Breast epithelium (tissue), 4 donors: ENCODE results near the gene IRF2BPL. TPM values are rescaled to one million over a fixed set of nuclear protein-coding genes. Genes with fewer than 3 reads are reported as not detected.

Experiments used
- DNase-seq, 2 donors: peaks; one replicate each; pipeline ENCODE4 v3.0.0-alpha.2; 2019; ENCODE audit warnings: low spot score in 2 of 2
- H3K27ac ChIP-seq, 2 donors: fragments of 200-600 bp; sonication (generic) in 1 of 2; one replicate each; pipeline ENCODE4 v1.5.1; 2016 to 2019; ENCODE audit warnings: mild to moderate bottlenecking in 1 of 2
- H3K27me3 ChIP-seq, 2 donors: fragments of 200-600 bp; sonication (generic) in 1 of 2; one replicate each; pipeline versions ENCODE4 v1.5.1 to v1.6.0; 2017 to 2019; ENCODE audit warnings: control low read depth in 1 of 2, mild to moderate bottlenecking in 1 of 2
- H3K36me3 ChIP-seq: fragments of 200-600 bp; one replicate; pipeline ENCODE4 v1.5.1; 2019
- H3K4me1 ChIP-seq, 2 donors: fragments of 200-600 bp; sonication (generic); one replicate each; pipeline ENCODE4 v1.5.1; 2016 to 2019; ENCODE audit warnings: control low read depth in 1 of 2
- H3K4me3 ChIP-seq, 3 donors: fragments of 200-600 bp; sonication (generic); 1 replicate in 2 of 3; 2 replicates in 1 of 3; pipeline ENCODE4 v1.5.1; 2016 to 2019; ENCODE audit warnings: mild to moderate bottlenecking in 3 of 3, moderate library complexity in 2 of 3
- H3K9me3 ChIP-seq, 2 donors: fragments of 200-600 bp; sonication (generic) in 1 of 2; one replicate each; pipeline ENCODE4 v1.5.1; 2016 to 2019; ENCODE audit warnings: control low read depth in 1 of 2
- CTCF ChIP-seq, 3 donors: fragments of 450-650 bp; IDR thresholded peaks; one replicate each; pipeline ENCODE4 v1.5.1; 2016 to 2017; ENCODE audit warnings: antibody characterized with exemption in 3 of 3, mild to moderate bottlenecking in 3 of 3, moderate library complexity in 3 of 3
- POLR2A ChIP-seq: fragments of 450-650 bp; IDR thresholded peaks from one replicate; pipeline ENCODE4 v1.6.1; 2016; ENCODE audit warnings: antibody characterized with exemption, mild to moderate bottlenecking, moderate library complexity
- POLR2AphosphoS5 ChIP-seq, 3 donors: sonication (generic); formaldehyde crosslinking; IDR thresholded peaks; one replicate each; pipeline ENCODE4 v1.6.1; 2017; ENCODE audit warnings: antibody characterized with exemption in 3 of 3
- intact Hi-C: fragments of 100-400 bp; cut with DNase I; formaldehyde crosslinking; loops from one replicate; pipeline ENCODE4 v1.15.1; 2023; ENCODE audit warnings: low total_unique reads
- total RNA-seq, 3 donors: library from RNA; depleted of rRNA; stranded (reverse); fragments of >200 nt; gene quantifications; one replicate each; pipeline ENCODE4 v1.1.0, GENCODE V29; 2016

The IRF2BPL gene
- total RNA-seq, 3 donors from 2014 or later: 39.5 to 76.5 (median 47.2) TPM

- DNase-seq: peak in 1 of 2 donors; percentile 61
- intact Hi-C loops: no loop called here
- Histone ChIP-seq H3K36me3 (no peaks in the 10 kb centered on the region), H3K4me1 (peaks cover 0 to 8% of the 10 kb centered on the region in 2 donors), H3K27ac (peak overlapping the region; percentile 67 to 93), H3K9me3 (no peaks in the 10 kb centered on the region), H3K27me3 (no peaks in the 10 kb centered on the region), H3K4me3 (no peak overlapping the region)
- TF ChIP-seq POLR2A: no peak
- TF ChIP-seq POLR2AphosphoS5 (IDR thresholded peaks at IDR 0.05): peak in 2 of 3 donors; percentile 13 to 68
Measured at GRCh38 chr14:76977793-76978720, 50.5 kb downstream of the IRF2BPL start.

- TF ChIP-seq POLR2AphosphoS5 (IDR thresholded peaks at IDR 0.05): no peak
- TF ChIP-seq CTCF (IDR thresholded peaks at IDR 0.05): no peak
- no peak for TF ChIP-seq POLR2A
- H3K27ac ChIP-seq: peak overlapping the region; percentile 54 to 93
- no peaks in the 10 kb centered on the region for H3K9me3 ChIP-seq
- H3K4me3 ChIP-seq: no peak overlapping the region
- intact Hi-C loops: no loop called here
- peaks cover 0 to 8% of the 10 kb centered on the region in 2 donors for H3K4me1 ChIP-seq
- no peaks in the 10 kb centered on the region for H3K27me3 ChIP-seq
- no peaks in the 10 kb centered on the region for H3K36me3 ChIP-seq
- DNase-seq: no peak
Measured at GRCh38 chr14:76976240-76977005, 52.1 kb downstream of the IRF2BPL start.

- Histone ChIP-seq H3K9me3 (no peaks in the 10 kb centered on the region), H3K27me3 (no peaks in the 10 kb centered on the region), H3K4me3 (no peak overlapping the region), H3K36me3 (no peaks in the 10 kb centered on the region), H3K4me1 (peaks cover 0 to 8% of the 10 kb centered on the region in 2 donors), H3K27ac (peak overlapping the region; percentile 54 to 93)
- TF ChIP-seq CTCF (IDR thresholded peaks at IDR 0.05) (no peak), POLR2A (no peak), POLR2AphosphoS5 (IDR thresholded peaks at IDR 0.05) (no peak)
- no peak for DNase-seq
- intact Hi-C loops: no loop called here
Measured at GRCh38 chr14:76975812-76976211, 52.7 kb downstream of the IRF2BPL start.

GRCh38 chr14:76975051-76975450 is 53.5 kb downstream of the IRF2BPL start:
- peaks cover 0 to 8% of the 10 kb centered on the region in 2 donors for H3K4me1 ChIP-seq
- no peaks in the 10 kb centered on the region for H3K36me3 ChIP-seq
- intact Hi-C loops: no loop called here
- H3K9me3 ChIP-seq: no peaks in the 10 kb centered on the region
- H3K27ac ChIP-seq: no peak overlapping the region
- TF ChIP-seq CTCF (IDR thresholded peaks at IDR 0.05) (no peak), POLR2AphosphoS5 (IDR thresholded peaks at IDR 0.05) (no peak), POLR2A (no peak)
- H3K27me3 ChIP-seq: no peaks in the 10 kb centered on the region
- no peak for DNase-seq
- no peak overlapping the region for H3K4me3 ChIP-seq

Other genes with a start within 250 kb of the IRF2BPL start
- 10 to 100 TPM; 18.6 to 30.5 (median 24.7) TPM for gene ANGEL1, start 215.8 kb downstream of the IRF2BPL start, total RNA-seq
- gene LRRC74A, start 202.3 kb downstream of the IRF2BPL start, total RNA-seq: not detected
- gene CIPC, start 69.5 kb upstream of the IRF2BPL start, total RNA-seq: 10 to 100 TPM; 40.6 to 64.8 (median 50.7) TPM
- not detected for gene ZDHHC22, start 113.1 kb upstream of the IRF2BPL start, total RNA-seq
- gene TMEM63C, start 153.1 kb upstream of the IRF2BPL start, total RNA-seq: 1 to 10 TPM in 2 of 3 donors, under 1 TPM in 1; 0.16 to 8.0 (median 3.9) TPM
- gene NGB, start 242.5 kb upstream of the IRF2BPL start, total RNA-seq: not detected